Ishikawa (cell line): ENCODE results near the gene RBCK1.

ENCODE experiments used
- CEBPB ChIP-seq: IDR thresholded peaks from 2 replicates; pipeline ENCODE4 v1.6.1; 2012
- CREB1 ChIP-seq: IDR thresholded peaks from 2 replicates; pipeline ENCODE4 v1.6.1; 2012; ENCODE audit warnings: low read depth
- EGR1 ChIP-seq: IDR thresholded peaks from 2 replicates; pipeline ENCODE4 v1.6.1; 2012
- EP300 ChIP-seq: IDR thresholded peaks from 2 replicates; pipeline ENCODE4 v1.6.1; 2012; ENCODE audit warnings: borderline replicate concordance
- FOXM1 ChIP-seq: IDR thresholded peaks from 2 replicates; pipeline ENCODE4 v1.6.1; 2012; ENCODE audit warnings: low read depth, borderline replicate concordance
- MAX ChIP-seq: IDR thresholded peaks from 2 replicates; pipeline ENCODE4 v1.6.1; 2012
- NFIC ChIP-seq: IDR thresholded peaks from 2 replicates; pipeline ENCODE4 v1.6.1; 2012
- RAD21 ChIP-seq: IDR thresholded peaks from 2 replicates; pipeline ENCODE4 v1.6.1; 2012; ENCODE audit warnings: low read depth
- REST ChIP-seq: IDR thresholded peaks from 2 replicates; pipeline ENCODE4 v1.6.1; 2012; ENCODE audit warnings: low read depth, mild to moderate bottlenecking
- TAF1 ChIP-seq: IDR thresholded peaks from 2 replicates; pipeline ENCODE4 v1.6.1; 2012; ENCODE audit warnings: low read depth, mild to moderate bottlenecking
- TCF12 ChIP-seq: IDR thresholded peaks from 2 replicates; pipeline ENCODE4 v1.6.1; 2012; ENCODE audit warnings: low read depth
- TEAD4 ChIP-seq: IDR thresholded peaks from 2 replicates; pipeline ENCODE4 v1.6.1; 2012
- USF1 ChIP-seq: IDR thresholded peaks from 2 replicates; pipeline ENCODE4 v1.6.1; 2012
- YY1 ChIP-seq: IDR thresholded peaks from 2 replicates; pipeline ENCODE4 v1.6.1; 2012; ENCODE audit warnings: low read depth
- ZBTB7A ChIP-seq: IDR thresholded peaks from 2 replicates; pipeline ENCODE4 v1.6.1; 2012; ENCODE audit warnings: low read depth

RBCK1 gene

DNA sequence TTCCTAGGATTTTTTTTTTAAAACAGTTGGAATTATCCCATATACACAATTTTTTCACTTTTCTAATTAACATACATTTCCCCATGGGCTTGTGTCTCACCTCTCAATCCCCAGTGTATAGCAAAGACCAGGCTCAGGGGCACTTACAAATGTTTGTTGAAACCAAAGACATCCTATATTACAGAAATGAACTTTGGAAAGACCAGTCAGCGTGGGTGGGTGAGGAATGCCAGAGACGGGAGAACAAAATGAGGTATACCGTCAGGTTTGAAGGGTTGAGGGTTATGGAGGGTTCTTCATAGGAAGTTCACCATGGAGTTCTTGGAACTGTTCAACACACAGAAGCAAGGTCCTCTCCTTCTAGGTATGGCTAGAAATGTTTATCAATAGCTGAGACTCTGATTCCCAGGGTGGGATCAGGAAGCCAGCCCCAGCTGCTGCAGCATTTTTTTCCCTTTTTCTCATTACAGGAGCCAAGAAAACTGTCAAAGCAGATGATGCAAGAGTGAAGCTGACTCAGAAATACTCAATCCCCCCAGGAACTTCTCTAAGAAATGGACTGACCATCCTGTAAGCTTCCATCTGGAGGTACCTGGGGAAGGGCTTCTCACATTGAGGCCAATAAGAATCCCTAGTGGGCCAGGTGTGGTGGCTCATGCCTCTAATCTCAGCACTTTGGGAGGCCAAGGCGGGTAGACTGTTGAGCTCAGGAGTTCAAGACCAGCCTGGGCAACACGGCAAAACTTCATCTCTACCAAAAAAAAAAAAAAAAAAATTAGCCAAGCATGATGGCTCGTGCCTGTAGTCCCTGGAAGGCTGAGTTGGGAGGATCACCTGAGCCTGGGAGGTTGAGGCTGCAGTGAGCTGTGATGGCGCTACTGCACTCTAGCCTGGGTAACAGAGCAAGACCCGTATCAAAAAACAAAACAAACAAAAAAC is 70.2 kb downstream of the RBCK1 start:
- TF ChIP-seq ZBTB7A (no peak), EP300 (no peak), CREB1 (no peak), EGR1 (no peak), YY1 (no peak), NFIC (no peak), FOXM1 (no peak), TCF12 (no peak), USF1 (no peak), TEAD4 (no peak), CEBPB (no peak), REST (no peak), MAX (no peak), RAD21 (no peak), TAF1 (no peak)

- TF ChIP-seq TAF1: no peak
- peak; percentile 58 for TF ChIP-seq RAD21
- no peak for TF ChIP-seq ZBTB7A
- TF ChIP-seq USF1: no peak
Measured at GRCh38 chr20:478949-479429, 70.9 kb downstream of the RBCK1 start.

GRCh38 chr20:479487-479886 is 71.4 kb downstream of the RBCK1 start:
- no peak for TF ChIP-seq EGR1
- no peak for TF ChIP-seq USF1
- no peak for TF ChIP-seq REST
- TF ChIP-seq CEBPB: no peak
- no peak for TF ChIP-seq TEAD4
- TF ChIP-seq RAD21: no peak
- TF ChIP-seq MAX: no peak
- no peak for TF ChIP-seq CREB1
- no peak for TF ChIP-seq NFIC
- TF ChIP-seq YY1: no peak
- no peak for TF ChIP-seq TAF1
- TF ChIP-seq ZBTB7A: no peak
- TF ChIP-seq EP300: no peak
- TF ChIP-seq TCF12: no peak
- no peak for TF ChIP-seq FOXM1

- TF ChIP-seq CEBPB: no peak
- TF ChIP-seq NFIC: no peak
- no peak for TF ChIP-seq RAD21
- TF ChIP-seq EP300: no peak
- TF ChIP-seq EGR1: no peak
- no peak for TF ChIP-seq TCF12
- no peak for TF ChIP-seq TEAD4
Measured at GRCh38 chr20:480044-480443, 71.9 kb downstream of the RBCK1 start.

DNA sequence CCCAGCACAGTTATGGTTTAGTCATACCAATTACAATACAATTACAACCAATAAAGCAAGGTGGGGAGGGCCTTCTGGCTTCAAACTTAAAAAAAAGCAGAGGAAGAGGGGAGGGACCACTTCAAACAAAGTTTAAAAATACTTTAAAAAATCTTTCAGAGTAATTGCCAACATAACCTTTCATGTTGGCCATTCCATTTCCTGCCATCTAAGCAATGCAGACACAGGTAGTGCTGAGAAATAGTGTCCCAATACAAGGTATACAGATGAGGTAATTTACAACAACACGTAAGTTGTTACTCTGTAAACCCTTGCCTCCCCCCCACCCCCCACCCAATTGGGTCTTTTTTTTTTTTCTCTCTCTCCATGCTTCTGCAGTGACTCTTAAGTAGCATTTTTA is 73.1 kb downstream of the RBCK1 start:
- TF ChIP-seq CREB1 (no peak), EP300 (no peak), RAD21 (no peak), REST (no peak), USF1 (no peak), CEBPB (no peak), TCF12 (no peak), FOXM1 (no peak), TEAD4 (no peak)
